GM12865 (cell line): ENCODE results near the gene TSPEAR.
"Not testable (repeated sequence)": the region's sequence is repeated elsewhere in the genome, so short reads cannot be mapped to it uniquely, and the experiment has no call there.

Experiments
- DNase-seq: peaks from one replicate; pipeline ENCODE4 v3.0.0; 2010; ENCODE audit warnings: low read depth
- H3K4me3 ChIP-seq: 2 replicates; pipeline ENCODE4 v1.5.1; 2011; ENCODE audit warnings: mild to moderate bottlenecking, low read depth, low read length, control low read depth
- TF ChIP-seq, protein P1 (sequence below): IDR thresholded peaks from 2 replicates; pipeline ENCODE4 v1.5.1; 2011; ENCODE audit warnings: low read length, control low read depth, low read depth, inconsistent platforms; ENCODE audit not compliant: insufficient read depth; ENCODE audit errors: missing control alignments

The TSPEAR gene

DNA sequence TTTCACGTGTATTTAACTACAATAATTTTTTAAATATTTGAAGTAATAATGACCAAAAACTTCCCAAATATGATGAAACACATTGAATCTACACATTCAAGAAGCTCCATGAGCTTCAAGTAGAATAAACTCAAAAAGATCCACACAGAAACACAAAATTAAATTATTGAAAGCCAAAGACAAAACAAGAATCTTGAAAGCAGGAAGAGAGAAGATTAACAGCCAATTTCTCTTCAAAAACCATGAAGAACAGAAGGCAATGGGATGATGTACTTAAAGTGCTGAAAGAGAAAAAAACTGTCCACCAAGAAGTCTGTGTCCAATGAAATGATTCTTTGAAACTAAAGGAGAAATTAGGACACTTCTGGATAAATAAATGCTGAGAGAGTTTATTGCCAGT is 79.3 kb downstream of the TSPEAR start:
- DNase-seq: no peak
- TF ChIP-seq, protein P1, sequence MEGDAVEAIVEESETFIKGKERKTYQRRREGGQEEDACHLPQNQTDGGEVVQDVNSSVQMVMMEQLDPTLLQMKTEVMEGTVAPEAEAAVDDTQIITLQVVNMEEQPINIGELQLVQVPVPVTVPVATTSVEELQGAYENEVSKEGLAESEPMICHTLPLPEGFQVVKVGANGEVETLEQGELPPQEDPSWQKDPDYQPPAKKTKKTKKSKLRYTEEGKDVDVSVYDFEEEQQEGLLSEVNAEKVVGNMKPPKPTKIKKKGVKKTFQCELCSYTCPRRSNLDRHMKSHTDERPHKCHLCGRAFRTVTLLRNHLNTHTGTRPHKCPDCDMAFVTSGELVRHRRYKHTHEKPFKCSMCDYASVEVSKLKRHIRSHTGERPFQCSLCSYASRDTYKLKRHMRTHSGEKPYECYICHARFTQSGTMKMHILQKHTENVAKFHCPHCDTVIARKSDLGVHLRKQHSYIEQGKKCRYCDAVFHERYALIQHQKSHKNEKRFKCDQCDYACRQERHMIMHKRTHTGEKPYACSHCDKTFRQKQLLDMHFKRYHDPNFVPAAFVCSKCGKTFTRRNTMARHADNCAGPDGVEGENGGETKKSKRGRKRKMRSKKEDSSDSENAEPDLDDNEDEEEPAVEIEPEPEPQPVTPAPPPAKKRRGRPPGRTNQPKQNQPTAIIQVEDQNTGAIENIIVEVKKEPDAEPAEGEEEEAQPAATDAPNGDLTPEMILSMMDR: no peak

DNA sequence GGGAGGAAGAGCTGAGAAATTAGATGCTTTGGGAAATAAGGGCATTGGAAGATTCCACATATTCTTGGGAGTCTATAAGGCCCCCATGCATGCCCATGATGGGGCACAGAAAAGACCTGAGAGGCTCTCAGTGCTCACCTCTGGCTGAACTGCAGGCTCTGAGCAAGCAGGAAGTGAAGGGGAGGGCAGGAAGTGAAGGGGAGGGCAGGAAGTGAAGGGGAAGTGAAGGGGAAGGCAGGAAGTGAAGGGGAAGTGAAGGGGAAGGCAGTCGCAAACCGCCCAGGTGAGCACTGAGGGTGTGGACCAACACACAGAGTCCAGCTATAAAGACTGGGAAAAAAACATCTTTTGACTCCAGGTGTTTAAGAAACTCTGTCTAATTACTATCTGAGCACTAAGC is 80.9 kb downstream of the TSPEAR start:
- TF ChIP-seq, protein P1: no peak
- no peak for DNase-seq
- H3K4me3 ChIP-seq: no peak overlapping the region

More for the DNA sequence above, 79.3 kb downstream of the TSPEAR start:
- H3K4me3 ChIP-seq: no peak overlapping the region

- TF ChIP-seq, protein P1: no peak
- no peak for DNase-seq
- H3K4me3 ChIP-seq: no peak overlapping the region
Observed at GRCh38 chr21:44628707-44629391, 82.5 kb downstream of the TSPEAR start.

- DNase-seq, H3K4me3 ChIP-seq: not testable (repeated sequence)
Observed at GRCh38 chr21:44627831-44628233, 83.5 kb downstream of the TSPEAR start.

- H3K4me3 ChIP-seq, DNase-seq: not testable (repeated sequence)
Observed at GRCh38 chr21:44627181-44627822, 84.1 kb downstream of the TSPEAR start.

DNA sequence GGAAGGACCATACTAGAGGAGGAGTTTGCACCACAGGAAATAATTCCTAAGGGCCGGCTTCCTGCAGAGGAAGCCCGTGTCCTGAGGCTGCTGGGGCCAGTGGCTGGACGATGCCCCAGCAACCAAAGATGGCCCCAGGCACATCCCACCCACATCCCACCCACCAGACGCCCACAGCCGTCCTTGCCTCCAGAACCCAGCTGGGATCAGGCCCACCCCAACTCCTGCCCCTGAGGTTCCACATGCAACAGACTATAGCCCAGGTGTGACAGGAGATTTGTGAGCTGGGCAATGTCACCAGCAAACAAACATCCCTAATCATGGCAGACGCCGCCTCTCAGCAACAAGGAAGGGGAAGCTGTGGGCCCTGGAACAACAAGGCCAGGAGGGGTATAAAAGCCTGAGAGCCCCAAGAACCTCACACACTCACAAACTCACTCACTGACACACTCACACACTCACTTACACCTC is 84.7 kb downstream of the TSPEAR start, which contains the start of gene KRTAP10-9:
Gene KRTAP10-9 (plus strand): TSS at position 421 of the 471 bp plus-strand sequence. CDS start 79 bp downstream, outside the sequence.
- no peak within 1 kb of the TSS for H3K4me3 ChIP-seq
- DNase-seq: no peak
- TF ChIP-seq, protein P1: no peak

DNA sequence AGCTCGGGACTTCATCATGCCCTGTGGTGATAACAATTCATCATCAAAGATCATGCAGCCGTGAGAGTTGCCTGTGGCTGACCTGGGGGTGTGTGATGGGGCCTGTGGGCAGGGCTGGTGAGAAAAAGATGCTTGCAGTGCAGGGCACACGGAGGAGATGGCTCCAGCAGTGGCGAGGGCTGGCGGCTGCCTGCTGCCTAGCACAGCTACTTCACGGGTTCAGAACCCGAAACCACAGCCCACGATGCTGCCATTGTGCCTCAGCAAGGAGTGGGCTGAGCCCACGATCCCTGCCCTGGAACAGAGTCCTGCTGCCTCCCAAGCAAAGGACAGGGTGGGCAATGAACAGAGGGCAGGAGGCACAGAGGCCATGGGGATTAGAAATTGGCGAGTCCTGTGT is 85.1 kb downstream of the TSPEAR start:
- DNase-seq: no peak

More for the DNA sequence above, 85.1 kb downstream of the TSPEAR start:
- H3K4me3 ChIP-seq: no peak overlapping the region
- TF ChIP-seq, protein P1: no peak
